Ishikawa (cell line): ENCODE results near the gene SEMA5A.

ENCODE experiments used
- CEBPB ChIP-seq: IDR thresholded peaks from 2 replicates; pipeline ENCODE4 v1.6.1; 2012
- CREB1 ChIP-seq: IDR thresholded peaks from 2 replicates; pipeline ENCODE4 v1.6.1; 2012; ENCODE audit warnings: low read depth
- EGR1 ChIP-seq: IDR thresholded peaks from 2 replicates; pipeline ENCODE4 v1.6.1; 2012
- EP300 ChIP-seq: IDR thresholded peaks from 2 replicates; pipeline ENCODE4 v1.6.1; 2012; ENCODE audit warnings: borderline replicate concordance
- FOXM1 ChIP-seq: IDR thresholded peaks from 2 replicates; pipeline ENCODE4 v1.6.1; 2012; ENCODE audit warnings: low read depth, borderline replicate concordance
- NFIC ChIP-seq: IDR thresholded peaks from 2 replicates; pipeline ENCODE4 v1.6.1; 2012
- RAD21 ChIP-seq: IDR thresholded peaks from 2 replicates; pipeline ENCODE4 v1.6.1; 2012; ENCODE audit warnings: low read depth
- TAF1 ChIP-seq: IDR thresholded peaks from 2 replicates; pipeline ENCODE4 v1.6.1; 2012; ENCODE audit warnings: low read depth, mild to moderate bottlenecking
- TCF12 ChIP-seq: IDR thresholded peaks from 2 replicates; pipeline ENCODE4 v1.6.1; 2012; ENCODE audit warnings: low read depth
- TEAD4 ChIP-seq: IDR thresholded peaks from 2 replicates; pipeline ENCODE4 v1.6.1; 2012
- YY1 ChIP-seq: IDR thresholded peaks from 2 replicates; pipeline ENCODE4 v1.6.1; 2012; ENCODE audit warnings: low read depth
- ZBTB7A ChIP-seq: IDR thresholded peaks from 2 replicates; pipeline ENCODE4 v1.6.1; 2012; ENCODE audit warnings: low read depth
- TF ChIP-seq, protein P1 (sequence below): IDR thresholded peaks from 2 replicates; pipeline ENCODE4 v1.6.1; 2012
- TF ChIP-seq, protein P2 (sequence below): IDR thresholded peaks from 2 replicates; pipeline ENCODE4 v1.6.1; 2012; ENCODE audit warnings: low read depth, mild to moderate bottlenecking
- TF ChIP-seq, protein P3 (sequence below): IDR thresholded peaks from 2 replicates; pipeline ENCODE4 v1.6.1; 2012

The SEMA5A gene

DNA sequence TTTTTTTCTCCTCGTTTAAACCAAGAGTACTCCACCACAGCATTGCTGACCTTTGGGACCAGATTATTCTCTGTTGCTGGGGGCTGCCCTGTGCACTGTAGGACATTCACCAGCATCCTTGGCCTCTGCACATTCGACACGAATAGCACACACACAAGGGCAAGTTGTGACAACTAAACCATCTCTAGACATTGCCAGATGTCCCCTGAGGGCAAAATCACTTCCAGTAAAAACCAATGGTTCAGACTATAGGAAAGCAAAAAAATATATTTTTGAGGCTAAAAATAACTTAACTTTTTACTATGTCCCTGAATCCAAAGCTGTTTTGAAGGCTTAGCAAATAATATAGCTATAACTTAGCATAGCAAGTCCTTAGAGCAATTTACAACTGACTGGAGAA lies 65.9 kb downstream of the SEMA5A start:
- TF ChIP-seq EGR1 (no peak), ZBTB7A (no peak), EP300 (no peak), CREB1 (no peak), TEAD4 (no peak)
- TF ChIP-seq, protein P1, sequence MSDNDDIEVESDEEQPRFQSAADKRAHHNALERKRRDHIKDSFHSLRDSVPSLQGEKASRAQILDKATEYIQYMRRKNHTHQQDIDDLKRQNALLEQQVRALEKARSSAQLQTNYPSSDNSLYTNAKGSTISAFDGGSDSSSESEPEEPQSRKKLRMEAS, result no peak
- TF ChIP-seq, protein P2, sequence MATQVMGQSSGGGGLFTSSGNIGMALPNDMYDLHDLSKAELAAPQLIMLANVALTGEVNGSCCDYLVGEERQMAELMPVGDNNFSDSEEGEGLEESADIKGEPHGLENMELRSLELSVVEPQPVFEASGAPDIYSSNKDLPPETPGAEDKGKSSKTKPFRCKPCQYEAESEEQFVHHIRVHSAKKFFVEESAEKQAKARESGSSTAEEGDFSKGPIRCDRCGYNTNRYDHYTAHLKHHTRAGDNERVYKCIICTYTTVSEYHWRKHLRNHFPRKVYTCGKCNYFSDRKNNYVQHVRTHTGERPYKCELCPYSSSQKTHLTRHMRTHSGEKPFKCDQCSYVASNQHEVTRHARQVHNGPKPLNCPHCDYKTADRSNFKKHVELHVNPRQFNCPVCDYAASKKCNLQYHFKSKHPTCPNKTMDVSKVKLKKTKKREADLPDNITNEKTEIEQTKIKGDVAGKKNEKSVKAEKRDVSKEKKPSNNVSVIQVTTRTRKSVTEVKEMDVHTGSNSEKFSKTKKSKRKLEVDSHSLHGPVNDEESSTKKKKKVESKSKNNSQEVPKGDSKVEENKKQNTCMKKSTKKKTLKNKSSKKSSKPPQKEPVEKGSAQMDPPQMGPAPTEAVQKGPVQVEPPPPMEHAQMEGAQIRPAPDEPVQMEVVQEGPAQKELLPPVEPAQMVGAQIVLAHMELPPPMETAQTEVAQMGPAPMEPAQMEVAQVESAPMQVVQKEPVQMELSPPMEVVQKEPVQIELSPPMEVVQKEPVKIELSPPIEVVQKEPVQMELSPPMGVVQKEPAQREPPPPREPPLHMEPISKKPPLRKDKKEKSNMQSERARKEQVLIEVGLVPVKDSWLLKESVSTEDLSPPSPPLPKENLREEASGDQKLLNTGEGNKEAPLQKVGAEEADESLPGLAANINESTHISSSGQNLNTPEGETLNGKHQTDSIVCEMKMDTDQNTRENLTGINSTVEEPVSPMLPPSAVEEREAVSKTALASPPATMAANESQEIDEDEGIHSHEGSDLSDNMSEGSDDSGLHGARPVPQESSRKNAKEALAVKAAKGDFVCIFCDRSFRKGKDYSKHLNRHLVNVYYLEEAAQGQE, result no peak
- TF ChIP-seq, protein P3, sequence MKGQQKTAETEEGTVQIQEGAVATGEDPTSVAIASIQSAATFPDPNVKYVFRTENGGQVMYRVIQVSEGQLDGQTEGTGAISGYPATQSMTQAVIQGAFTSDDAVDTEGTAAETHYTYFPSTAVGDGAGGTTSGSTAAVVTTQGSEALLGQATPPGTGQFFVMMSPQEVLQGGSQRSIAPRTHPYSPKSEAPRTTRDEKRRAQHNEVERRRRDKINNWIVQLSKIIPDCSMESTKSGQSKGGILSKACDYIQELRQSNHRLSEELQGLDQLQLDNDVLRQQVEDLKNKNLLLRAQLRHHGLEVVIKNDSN, result no peak

DNA sequence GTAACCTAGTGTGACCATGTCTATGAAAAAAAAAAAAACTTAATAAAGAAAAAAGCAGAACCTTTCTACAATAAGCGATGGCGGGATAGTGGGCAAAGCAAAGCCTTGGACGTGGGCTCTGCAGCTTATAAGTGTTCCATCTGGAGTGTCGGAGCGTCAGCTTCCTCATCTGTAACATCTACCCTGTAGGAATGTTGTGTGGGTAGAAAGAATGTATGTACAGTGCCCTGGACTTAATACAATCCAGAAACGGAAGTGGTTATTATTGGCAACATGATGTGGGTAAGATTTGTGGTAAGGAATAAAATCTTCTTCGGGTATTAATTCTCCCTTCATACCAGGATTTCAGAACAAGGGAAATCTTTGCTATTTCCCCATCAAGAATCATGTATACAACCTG lies 66.5 kb downstream of the SEMA5A start:
- TF ChIP-seq EGR1, result no peak

DNA sequence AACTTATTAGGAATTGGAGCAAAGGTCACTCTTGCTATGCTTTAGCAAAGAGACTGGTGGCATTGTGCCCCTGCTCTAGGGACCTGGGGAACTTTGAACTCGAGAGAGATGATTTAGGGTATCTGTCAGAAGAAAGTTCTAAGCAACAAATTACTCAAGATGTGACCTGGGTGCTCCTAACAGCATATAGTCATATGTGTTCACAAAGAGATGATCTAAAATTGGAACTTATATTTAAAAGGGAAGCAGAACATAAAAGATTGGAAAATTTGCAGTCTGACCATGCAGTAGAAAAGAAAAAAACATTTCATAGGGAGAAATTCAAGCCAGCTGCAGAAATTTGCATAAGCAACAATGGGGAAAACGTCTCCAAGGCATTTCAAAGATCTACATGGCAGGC lies 68.3 kb downstream of the SEMA5A start:
- TF ChIP-seq TEAD4 (no peak), YY1 (no peak), EGR1 (no peak), NFIC (no peak), FOXM1 (no peak), CREB1 (no peak), CEBPB (no peak), TCF12 (no peak), EP300 (no peak), TAF1 (no peak), ZBTB7A (no peak), RAD21 (no peak)
- TF ChIP-seq, protein P3, result no peak
- TF ChIP-seq, protein P2, result no peak
- TF ChIP-seq, protein P1, result no peak

DNA sequence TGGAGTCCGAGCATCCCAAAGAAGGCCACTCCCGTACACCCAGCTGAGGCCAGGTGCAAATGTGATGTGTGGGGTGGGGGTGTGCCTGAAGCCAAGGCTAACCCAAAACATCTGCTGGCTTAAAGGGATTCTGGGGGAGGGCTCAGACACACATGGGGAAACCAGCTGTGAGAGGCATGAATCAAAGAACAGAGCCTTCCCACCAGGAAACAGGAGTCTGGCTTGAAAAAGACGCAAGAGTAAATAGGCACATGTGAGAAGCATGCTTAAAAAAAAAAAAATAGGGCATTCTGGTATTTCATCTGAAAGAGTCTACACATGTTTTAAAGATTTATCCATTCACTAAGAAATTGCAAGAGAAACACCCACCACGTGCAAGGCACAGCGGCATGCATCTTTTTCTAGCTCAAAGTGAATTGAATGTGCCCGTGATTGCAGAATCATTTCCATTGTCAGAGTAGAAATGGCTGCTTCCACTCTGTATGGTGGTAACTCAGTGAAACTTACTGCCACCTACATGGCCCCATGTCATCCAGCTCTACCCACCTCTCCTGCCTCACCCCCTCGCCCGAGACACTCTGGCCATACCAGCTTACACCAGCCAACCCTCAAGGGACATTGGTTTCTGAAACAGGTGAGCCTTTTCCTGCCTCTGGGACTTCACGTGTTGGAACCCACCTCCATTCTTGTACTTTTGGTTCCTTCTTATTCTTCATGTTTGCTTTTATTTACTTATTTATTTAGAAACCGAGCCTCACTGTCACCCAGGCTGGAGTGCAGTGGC lies 71.5 kb downstream of the SEMA5A start:
- TF ChIP-seq CREB1 (no peak), ZBTB7A (no peak), YY1 (no peak), FOXM1 (no peak), TEAD4 (no peak), CEBPB (no peak), RAD21 (no peak), TAF1 (no peak), EP300 (no peak), TCF12 (no peak), NFIC (no peak), EGR1 (no peak)
- TF ChIP-seq, protein P2, result no peak
- TF ChIP-seq, protein P1, result no peak
- TF ChIP-seq, protein P3, result no peak
